AG08395 (cell line): ENCODE measurements around the gene GRIN2C.
"Not testable (repeated sequence)": the region's sequence is repeated elsewhere in the genome, so short reads cannot be mapped to it uniquely, and the experiment has no call there.

Source experiments
- DNase-seq: peaks from one replicate; pipeline ENCODE4 v3.0.0; 2012; ENCODE audit warnings: mixed read lengths, low spot score

The GRIN2C gene

GRCh38 chr17:74879308-74879707 lies 19.6 kb upstream of the GRIN2C start:
- DNase-seq, result no peak

DNA sequence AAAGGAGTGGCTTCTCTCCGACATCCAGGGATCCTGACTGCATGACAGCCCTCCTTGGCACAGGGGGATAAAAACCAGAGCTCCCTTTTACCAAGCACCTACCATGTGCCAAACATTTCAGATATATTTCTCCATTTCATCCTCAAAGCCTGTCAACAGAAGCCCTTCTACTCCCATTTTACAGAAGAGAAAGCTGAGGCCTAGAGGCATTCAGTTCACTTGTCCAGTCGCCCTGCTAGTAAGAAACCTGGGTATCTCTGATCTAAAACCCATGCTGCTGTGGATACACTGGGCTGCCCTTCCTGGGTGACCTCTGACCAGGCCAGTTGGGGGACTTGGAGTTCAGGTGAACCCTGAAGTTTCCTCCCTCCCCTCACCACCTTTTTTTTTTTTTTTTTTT lies 19.0 kb upstream of the GRIN2C start:
- DNase-seq, result no peak

DNA sequence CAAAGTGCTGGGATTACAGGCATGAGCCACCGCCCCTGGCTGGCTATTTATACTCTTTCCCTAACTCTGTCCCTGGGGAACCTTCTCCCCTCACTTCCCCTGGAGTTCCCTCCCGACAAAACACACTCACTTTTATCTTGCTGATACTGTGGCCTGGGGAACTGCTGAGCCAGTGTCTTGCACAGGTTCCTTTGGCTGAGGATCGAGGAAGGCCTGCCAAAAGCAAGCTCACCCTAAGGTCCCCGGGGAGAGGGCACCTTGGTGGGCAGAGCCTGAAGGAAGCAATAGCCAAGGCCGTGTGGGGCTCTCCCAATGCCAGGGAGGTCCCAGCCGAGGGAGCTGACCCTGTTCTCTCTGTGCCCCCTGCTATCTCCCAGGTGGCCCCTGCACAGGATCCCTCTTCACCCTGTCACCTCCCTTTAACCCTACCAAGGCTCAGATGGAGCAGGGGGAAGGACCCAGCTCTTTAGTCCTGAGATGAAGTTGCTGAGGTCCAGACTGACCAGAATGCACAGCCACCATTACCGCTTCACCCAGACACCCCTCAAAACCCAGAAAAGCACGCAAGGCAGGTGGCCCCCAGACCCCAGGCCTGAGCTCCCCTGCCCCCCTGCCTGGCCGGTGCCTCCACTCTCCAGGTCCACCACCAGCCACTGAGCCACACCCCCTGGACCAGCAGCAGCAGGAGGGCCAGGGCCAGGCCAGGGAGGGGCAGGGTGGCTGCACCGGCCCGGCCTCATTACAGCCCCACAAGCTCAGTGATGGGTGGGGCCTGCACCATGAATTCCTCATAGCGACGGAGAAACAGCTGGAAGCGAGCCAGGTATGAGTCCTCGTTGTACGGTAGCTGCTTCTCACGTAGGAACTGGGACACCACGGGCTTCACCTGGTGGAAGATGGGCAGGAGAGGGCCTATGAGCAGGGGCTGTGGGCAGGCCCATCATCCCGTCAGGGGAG lies 18.2 kb upstream of the GRIN2C start:
- no peak for DNase-seq

- no peak for DNase-seq
Observed at GRCh38 chr17:74875977-74876593, 16.4 kb upstream of the GRIN2C start.

GRCh38 chr17:74875155-74875976 lies 15.7 kb upstream of the GRIN2C start:
- DNase-seq, result no peak

- no peak for DNase-seq
Observed at GRCh38 chr17:74874615-74875037, 14.9 kb upstream of the GRIN2C start.

GRCh38 chr17:74873874-74874614 lies 14.4 kb upstream of the GRIN2C start:
- DNase-seq, result no peak

DNA sequence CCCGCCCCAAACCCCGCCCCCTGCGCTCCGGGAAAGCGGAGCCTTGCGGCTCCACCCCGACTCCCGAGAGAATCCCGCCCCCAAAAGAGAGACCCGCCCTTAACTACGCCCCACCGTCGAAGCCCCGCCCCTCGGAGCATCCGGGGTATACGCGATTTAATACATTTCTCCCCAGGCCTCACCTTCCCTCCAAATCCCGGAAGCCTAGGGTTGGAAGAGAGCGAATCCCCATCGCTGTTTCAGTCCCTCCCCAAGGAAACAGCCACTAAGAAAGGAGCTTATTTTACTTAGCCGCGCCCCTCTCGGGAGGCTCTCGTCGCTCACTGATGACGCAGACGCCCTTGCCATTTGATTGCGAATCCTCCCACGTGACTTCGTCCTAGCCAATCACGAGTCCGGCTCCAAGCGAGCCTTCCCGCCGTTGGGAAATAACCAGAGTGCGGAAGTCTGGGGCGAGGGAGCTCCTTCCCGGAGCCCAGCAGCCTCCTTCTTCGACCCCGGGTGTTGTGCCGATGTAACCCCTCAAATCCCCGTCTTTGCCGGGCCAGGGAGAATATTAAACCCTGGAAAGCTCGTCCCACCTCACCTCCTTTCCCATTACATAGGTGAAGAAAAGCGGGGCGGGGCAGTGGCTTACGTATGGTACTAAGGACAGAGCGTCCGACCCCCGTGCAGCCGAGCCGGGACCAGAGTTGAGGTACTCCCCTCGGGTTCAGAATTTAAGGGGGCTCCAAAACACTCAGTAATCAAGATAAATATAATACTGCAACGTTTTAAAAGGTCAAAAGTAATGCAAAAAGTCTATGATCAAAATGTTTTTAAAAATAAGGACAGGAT lies 13.6 kb upstream of the GRIN2C start:
- peak; percentile 100 for DNase-seq

DNA sequence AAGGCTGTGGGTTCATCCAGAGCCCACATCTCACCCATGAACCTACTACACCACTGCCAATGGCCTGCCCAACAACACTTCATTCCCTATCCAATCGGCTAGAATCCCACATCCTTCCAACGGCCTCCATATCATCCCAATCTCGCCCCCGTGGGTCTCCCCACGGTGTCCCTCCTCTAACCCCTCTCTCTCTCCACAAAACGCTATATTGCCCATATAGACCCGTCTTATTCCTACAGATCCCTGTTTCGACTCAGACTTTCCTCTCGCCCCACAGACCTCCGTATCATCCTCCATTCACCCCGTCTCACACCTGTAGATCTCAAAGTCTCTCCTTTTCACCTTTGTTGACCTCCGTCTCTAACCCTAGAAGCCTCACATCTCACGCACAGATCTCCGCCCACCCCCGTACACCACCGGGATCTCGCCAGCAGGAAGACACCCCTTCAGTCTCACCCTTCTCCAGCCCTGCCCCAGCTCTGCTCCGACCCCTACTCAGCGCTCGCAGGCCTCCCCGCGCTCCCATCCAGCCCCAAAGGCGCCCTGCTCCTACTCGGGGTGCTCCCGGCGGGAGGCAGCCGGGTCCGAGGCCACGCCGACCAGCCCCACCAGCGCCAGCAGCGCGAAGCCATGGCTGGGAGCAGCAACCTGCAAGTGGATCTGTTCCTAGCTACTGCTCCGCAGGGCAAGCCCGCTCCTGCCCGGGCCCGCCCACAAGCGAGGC lies 12.8 kb upstream of the GRIN2C start, which contains the start of gene FDXR:
Gene FDXR, minus strand, starts transcription at position 682 of the 724 bp plus-strand sequence. Its CDS starts 50 bp downstream, at position 632.
- DNase-seq, result no peak

DNA sequence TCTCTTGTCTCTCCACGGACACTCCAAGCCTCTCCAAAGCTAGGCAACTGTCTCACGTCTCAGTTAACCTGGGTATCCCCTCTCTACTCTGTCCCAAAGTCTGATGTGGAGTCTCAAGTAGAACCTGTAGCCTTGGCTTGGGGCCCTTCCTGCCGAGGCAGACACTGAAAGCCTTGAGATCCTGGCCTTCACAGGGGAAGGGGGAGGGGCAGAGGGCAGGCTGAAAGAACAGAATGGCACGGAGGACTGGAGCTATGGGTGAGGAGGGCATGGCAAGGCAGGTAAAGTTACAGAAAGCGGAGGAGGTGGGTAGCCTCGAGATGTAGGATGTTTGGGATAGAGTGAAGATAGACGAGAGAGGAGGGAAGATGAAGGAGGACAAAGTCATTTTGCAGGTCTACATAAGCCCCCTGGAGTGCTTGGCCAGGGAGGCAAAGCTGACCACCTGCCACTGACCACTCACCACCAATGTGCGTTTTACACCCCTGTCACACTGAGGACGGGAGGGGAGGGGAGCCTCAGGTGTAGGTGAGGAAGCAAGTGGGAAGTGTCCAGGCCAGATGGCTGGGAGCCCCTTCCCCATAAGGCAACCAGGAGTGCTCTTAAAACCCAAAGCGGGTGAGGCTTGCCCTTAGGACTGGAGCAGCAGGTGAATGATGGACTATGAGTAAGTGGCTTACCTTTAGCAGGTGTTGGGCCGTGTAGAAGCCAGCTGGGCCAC lies 11.8 kb upstream of the GRIN2C start:
- no peak for DNase-seq

- peak; percentile 68 for DNase-seq
Observed at GRCh38 chr17:74870512-74870911, 10.8 kb upstream of the GRIN2C start.

DNA sequence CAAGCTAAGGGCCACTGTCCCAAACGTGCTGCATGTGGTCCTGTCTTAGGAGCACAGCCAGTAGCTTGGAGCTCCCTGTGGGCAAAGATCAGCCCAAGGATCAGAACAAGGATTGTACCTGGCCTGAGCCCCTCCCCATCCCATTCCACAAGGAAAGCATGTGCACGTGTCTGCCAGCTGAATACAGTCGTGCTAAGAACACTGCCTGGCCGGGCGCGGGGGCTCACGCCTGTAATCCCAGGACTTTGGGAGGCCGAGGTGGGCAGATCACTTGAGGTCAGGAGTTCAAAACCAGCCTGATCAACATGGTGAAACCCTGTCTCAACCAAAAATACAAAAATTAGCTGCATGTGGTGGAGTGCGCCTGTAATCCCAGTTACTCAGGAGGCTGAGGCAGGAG lies 10.3 kb upstream of the GRIN2C start:
- DNase-seq, result not testable (repeated sequence)

DNA sequence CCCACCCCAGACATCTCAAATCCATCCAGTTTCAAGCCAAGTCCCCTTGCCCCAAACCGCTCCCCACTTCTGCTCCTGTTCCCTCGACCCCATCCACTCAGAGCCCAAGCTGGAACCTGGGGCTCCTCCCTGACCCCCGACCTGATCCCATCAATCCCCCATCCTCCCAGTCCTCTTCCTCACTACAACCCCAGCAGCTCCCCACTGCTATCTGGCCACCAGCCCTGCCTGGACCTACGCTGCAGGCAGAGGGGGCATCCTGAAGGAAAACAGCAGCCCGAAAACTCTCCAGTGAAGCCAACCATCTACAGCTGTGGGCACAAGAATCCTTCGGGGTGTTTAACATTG lies 9.2 kb upstream of the GRIN2C start:
- DNase-seq, result no peak

- no peak for DNase-seq
Observed at GRCh38 chr17:74868251-74868907, 8.7 kb upstream of the GRIN2C start.

- DNase-seq, result no peak
Observed at GRCh38 chr17:74866198-74866835, 6.6 kb upstream of the GRIN2C start.

DNA sequence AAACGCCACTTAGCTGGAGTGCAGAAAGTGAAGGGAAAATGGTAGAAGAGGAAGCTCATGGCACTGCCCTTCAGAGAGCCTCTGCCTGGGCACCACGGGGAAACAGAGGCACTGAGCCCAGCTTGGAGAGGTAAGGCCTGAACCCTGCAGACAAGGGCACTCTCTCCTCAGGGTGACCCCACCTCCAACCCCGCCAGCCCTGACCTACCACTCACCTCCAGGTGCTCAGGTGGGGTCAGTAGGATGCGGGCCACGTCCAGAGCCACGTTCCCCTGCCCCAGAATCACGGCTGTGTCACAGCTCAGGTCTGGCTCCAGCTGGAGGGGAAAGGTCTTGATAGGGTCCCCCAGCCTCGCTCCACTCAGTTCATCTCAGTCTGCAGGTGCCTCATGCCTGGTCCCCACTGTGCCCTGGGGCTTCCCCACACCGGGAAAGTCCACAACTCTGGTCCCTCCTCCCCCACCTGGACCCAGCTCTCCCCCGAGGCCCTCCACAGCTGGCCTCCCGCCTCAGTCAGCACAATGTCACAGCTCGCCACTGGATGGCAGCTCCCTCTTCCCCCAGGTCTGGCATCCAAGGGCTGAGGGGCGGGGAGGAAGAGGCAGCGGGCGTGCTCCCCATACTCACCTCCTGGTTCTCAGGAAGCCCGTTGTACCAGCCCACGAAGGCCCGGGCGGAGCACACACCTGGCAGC lies 6.0 kb upstream of the GRIN2C start:
- DNase-seq, result no peak

GRCh38 chr17:74864866-74865395 lies 5.2 kb upstream of the GRIN2C start:
- peak; percentile 82 for DNase-seq
